ENCODE measurements around the gene LRRC59.

GRCh38 chr17:50396261-50397110 is 837 bp downstream of the LRRC59 start:
- no peak for TF ChIP-seq CTCF (IDR thresholded peaks at IDR 0.05)
- TF ChIP-seq POLR2A (IDR thresholded peaks at IDR 0.05) = no peak
